ENCODE data around the gene STAG1.
A peak's percentile ranks its signal among the peaks of the same experiment; 100 is the strongest.
"Not testable (repeated sequence)": the region's sequence is repeated elsewhere in the genome, so short reads cannot be mapped to it uniquely, and the experiment has no call there.

STAG1 gene

GRCh38 chr3:136752172-136752421 is at the start of gene STAG1:
Gene STAG1, minus strand, starts transcription at chr3:136752378. Its CDS starts 121,480 bp downstream, at chr3:136630898.
- Mint-ChIP-seq H3K4me1 (peaks cover 41% of the 10 kb centered on the region), H3K27ac (peak within 1 kb of the TSS; percentile 99 to 100), H3K9me3 (no peaks in the 10 kb centered on the region), H3K4me3 (peak within 1 kb of the TSS; percentile 86 to 95), H3K27me3 (no peaks in the 10 kb centered on the region)
- ATAC-seq (no peak), DNase-seq (no peak)

DNA sequence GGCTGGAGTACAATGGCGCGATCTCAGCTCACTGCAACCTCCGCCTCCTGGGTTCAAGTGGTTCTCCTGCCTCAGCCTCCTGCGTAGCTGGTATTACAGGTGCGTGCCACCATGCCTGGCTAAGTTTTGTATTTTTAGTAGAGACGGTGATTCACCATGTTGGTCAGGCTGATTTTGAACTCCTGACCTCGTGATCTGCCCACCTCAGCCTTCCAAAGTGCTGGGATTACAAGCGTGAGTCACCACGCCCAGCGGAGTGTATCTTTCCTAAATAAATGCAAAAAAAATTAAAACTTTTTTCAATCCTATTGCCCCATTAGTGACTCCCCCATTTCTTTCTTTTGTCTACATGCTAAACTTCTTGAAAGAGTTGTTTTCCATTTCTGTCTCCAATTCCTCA is 49.0 kb upstream of the STAG1 start:
- not testable (repeated sequence) for H3K4me1 Mint-ChIP-seq, DNase-seq, H3K27ac Mint-ChIP-seq, H3K4me3 Mint-ChIP-seq, H3K27me3 Mint-ChIP-seq, ATAC-seq, H3K9me3 Mint-ChIP-seq

DNA sequence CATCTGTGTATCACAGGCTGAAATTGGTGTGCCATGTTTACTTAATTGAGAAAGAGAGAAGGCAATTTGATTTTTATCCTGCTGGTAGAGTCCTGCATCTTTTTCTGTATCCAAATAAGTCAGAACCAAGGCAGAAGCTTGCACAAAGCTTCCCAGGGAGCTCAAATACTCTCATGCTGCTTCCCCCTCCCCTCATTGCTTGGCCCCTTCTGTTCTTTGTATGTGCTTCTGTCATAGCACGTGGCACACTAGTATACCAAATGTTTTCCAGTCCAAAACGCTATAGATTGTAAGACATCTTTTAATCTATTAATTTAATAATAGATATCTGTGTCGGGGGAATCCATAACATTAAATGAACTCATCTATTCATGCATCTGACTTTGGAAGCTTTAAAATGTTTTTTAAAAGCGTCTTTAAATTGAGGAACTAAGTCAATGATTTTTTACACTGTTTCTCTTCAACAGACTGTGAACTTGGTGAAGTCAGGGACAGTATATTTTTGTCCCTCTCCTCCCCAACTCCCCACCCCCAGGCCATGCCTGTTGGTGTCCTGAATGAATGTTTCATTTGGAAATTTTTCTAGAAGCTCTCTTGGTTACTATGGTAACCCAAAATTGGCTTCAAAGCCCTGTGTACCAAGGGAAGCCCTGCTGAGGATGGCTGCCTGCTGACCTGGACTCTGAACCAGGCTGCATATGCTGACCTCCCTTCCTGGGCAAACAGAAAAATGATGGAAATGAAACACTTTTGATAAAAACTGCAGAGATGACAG is 40.6 kb upstream of the STAG1 start:
- H3K27me3 Mint-ChIP-seq: no peaks in the 10 kb centered on the region
- DNase-seq: no peak

DNA sequence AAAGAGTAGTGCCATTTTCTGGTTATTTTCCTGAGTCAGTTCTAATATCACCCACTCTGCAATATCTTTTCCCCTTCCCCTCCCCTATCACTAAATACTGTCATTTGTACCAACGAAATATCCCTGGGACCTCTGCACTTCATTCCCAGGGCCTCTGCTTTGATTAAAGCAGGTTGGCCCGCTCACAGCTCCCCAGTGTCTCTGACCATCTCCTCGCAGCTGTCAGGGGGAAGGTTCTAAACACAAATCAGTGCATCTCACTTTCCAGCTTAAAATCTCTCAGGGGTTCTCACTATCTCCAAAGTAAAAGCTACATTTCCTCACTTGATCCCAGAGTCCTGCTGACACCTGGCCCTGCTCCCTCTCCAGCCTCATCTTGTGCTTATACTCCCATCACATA is 38.6 kb upstream of the STAG1 start:
- H3K27ac Mint-ChIP-seq: no peak overlapping the region
- H3K4me3 Mint-ChIP-seq: no peak overlapping the region

More for the DNA sequence above, 40.6 kb upstream of the STAG1 start:
- Mint-ChIP-seq H3K4me1 (no peaks in the 10 kb centered on the region), H3K4me3 (no peak overlapping the region), H3K9me3 (no peaks in the 10 kb centered on the region), H3K27ac (no peak overlapping the region)
- no peak for ATAC-seq

DNA sequence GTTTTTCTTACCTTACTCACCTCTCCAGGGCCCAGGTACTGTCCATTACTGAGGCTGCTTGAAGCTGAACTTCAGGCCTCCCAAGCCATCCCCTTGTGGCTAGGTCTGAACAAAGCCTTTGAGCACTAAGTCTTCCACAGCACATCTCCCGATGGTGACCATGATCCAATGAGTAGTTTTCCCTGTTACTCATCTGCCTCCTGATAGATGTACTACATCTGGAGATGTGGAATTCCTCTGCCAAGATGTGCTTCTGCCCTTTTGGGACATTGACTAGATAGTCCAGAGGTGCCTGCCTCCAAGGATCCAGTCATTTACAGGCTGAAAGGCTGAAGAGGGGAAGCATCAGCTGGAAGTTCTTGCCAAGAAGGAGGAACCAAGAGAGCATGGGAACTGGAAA is 37.8 kb upstream of the STAG1 start:
- ATAC-seq (no peak), DNase-seq (no peak)
- H3K4me1 Mint-ChIP-seq: peaks cover 15% of the 10 kb centered on the region
- H3K4me3 Mint-ChIP-seq: no peak overlapping the region
- no peaks in the 10 kb centered on the region for H3K9me3 Mint-ChIP-seq
- H3K27ac Mint-ChIP-seq: peak overlapping the region in 1 of 2 donors; percentile 15
- H3K27me3 Mint-ChIP-seq: no peaks in the 10 kb centered on the region

More for the DNA sequence above, 38.6 kb upstream of the STAG1 start:
- H3K9me3 Mint-ChIP-seq: no peaks in the 10 kb centered on the region
- DNase-seq (no peak), ATAC-seq (no peak)
- no peaks in the 10 kb centered on the region for H3K27me3 Mint-ChIP-seq
- peaks cover 15% of the 10 kb centered on the region for H3K4me1 Mint-ChIP-seq

DNA sequence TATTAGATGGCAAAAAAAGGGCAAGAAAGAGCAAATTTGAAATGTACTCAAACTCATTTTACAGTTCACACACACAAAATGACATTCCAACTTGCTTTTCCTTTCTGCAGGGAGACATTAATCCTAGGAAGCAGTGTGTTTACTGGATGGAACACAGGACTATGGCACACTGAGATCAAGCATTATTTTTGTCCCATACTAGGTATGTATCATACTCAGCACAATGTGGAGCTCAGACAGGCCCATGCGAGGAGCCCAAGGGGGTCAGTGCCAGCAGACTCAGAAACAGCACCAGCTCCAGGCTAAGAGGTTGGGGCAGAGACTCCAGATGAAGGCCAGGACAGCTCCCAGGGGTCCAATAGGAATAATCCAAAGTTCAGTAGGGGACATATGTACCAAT is 36.0 kb upstream of the STAG1 start:
- ATAC-seq (no peak), DNase-seq (no peak)
- no peak overlapping the region for H3K4me3 Mint-ChIP-seq
- H3K4me1 Mint-ChIP-seq: peaks cover 15% of the 10 kb centered on the region
- no peaks in the 10 kb centered on the region for H3K27me3 Mint-ChIP-seq
- no peak overlapping the region for H3K27ac Mint-ChIP-seq
- no peaks in the 10 kb centered on the region for H3K9me3 Mint-ChIP-seq

DNA sequence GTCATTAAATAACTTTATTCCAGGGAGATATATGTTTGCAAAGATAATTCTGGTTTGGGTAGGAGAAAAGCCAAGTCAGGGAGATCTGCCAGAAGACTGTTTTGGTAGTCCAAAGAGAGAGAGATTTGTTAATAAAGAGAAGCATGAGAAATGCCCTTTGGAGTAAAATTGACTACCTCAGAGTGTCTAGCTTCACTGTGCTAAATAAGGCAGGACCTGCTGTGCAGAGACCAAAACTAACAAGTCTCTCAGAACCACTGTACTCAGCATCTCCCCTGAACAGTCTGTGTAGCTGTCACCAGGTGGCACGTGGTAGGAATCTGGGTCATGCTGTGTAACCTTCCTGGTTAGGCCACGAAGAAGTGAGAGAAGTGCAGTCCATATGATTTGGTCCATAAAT is 35.2 kb upstream of the STAG1 start:
- Mint-ChIP-seq H3K27me3 (no peaks in the 10 kb centered on the region), H3K9me3 (no peaks in the 10 kb centered on the region), H3K27ac (no peak overlapping the region), H3K4me3 (no peak overlapping the region), H3K4me1 (peaks cover 15% of the 10 kb centered on the region)
- ATAC-seq (peak; percentile 80), DNase-seq (peak in 1 of 2 donors; percentile 15)

DNA sequence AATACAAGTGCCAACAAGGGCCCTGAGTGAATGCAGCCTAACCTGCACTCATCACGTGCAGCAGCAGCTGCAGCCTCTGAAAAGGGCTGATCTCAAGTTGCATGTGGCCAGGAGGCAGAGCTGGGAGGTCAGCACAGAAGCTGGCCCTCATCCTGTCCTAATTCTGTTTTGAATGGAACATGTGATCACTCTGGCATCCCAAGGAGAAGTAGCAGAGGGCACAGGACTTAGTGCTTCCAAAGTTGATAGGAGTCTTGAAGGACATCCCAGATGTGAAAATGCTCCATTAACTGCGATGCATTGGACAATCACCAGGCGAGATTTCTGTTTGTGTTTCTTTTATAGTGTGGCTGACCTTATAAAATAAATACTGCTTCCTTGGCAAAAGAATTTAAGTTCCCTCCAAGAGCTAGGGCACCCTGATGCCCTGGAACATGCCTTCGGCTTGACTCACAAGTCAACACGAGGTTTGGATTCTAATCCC is 31.6 kb upstream of the STAG1 start:
- no peaks in the 10 kb centered on the region for H3K9me3 Mint-ChIP-seq
- H3K4me1 Mint-ChIP-seq: peaks cover 15% of the 10 kb centered on the region
- no peaks in the 10 kb centered on the region for H3K27me3 Mint-ChIP-seq
- H3K27ac Mint-ChIP-seq: no peak overlapping the region
- ATAC-seq: no peak
- DNase-seq: no peak
- H3K4me3 Mint-ChIP-seq: no peak overlapping the region

- Mint-ChIP-seq H3K27ac (no peak overlapping the region), H3K4me3 (no peak overlapping the region), H3K4me1 (no peaks in the 10 kb centered on the region), H3K27me3 (no peaks in the 10 kb centered on the region), H3K9me3 (no peaks in the 10 kb centered on the region)
- no peak for DNase-seq
- ATAC-seq: no peak
These were observed 28.6 kb upstream of the STAG1 start for GRCh38 chr3:136780741-136781140.

DNA sequence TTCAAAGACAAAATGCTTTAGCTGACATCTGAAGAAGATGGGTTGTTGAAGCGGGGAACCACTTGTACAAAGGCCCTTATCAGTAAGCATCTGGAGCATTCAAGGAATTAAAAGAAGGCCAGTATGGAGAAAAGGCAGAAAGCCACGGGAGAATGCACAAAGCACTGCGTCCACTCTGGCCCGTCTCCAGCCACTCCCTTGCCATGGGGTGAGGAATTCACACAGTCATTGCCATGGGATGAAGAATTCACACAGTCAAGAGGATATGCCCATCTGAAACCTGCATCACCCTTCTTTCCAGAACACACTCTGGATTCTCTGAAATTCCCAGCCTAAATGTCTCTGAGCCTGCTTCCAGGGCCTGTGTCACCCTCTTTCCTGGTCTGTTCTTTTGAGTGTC is 26.7 kb upstream of the STAG1 start:
- DNase-seq: no peak

DNA sequence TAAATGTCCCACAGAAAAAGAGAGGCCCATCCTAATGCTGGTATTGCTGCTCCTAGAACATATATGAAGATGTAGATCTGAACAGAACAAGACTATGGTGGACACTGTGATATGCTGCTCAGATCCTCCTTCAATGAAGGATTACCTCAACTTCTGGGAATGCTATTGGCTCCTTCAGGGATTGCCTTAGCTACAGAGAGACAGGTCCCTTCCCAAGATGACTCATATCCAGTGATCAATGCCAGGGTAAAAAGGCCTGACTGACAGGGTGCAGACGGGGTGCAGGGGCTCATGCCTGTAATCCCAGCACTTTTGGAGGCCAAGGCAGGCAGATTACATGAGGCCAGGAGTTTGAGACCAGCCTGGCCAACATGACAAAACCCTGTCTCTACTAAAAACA is 20.5 kb upstream of the STAG1 start:
- Mint-ChIP-seq H3K4me3 (no peak overlapping the region), H3K27me3 (no peaks in the 10 kb centered on the region), H3K27ac (no peak overlapping the region), H3K4me1 (no peaks in the 10 kb centered on the region), H3K9me3 (no peaks in the 10 kb centered on the region)
- DNase-seq: no peak
- ATAC-seq: no peak

More for the DNA sequence above, 26.7 kb upstream of the STAG1 start:
- Mint-ChIP-seq H3K27me3 (no peaks in the 10 kb centered on the region), H3K4me3 (no peak overlapping the region), H3K27ac (no peak overlapping the region), H3K9me3 (no peaks in the 10 kb centered on the region), H3K4me1 (no peaks in the 10 kb centered on the region)
- no peak for ATAC-seq

GRCh38 chr3:136758160-136759102 is 6.3 kb upstream of the STAG1 start:
- not testable (repeated sequence) for H3K27me3 Mint-ChIP-seq, ATAC-seq, H3K27ac Mint-ChIP-seq, H3K4me3 Mint-ChIP-seq, DNase-seq
- Mint-ChIP-seq H3K4me1 (peaks cover 18% of the 10 kb centered on the region), H3K9me3 (peaks cover 12 to 15% of the 10 kb centered on the region in 2 donors)

DNA sequence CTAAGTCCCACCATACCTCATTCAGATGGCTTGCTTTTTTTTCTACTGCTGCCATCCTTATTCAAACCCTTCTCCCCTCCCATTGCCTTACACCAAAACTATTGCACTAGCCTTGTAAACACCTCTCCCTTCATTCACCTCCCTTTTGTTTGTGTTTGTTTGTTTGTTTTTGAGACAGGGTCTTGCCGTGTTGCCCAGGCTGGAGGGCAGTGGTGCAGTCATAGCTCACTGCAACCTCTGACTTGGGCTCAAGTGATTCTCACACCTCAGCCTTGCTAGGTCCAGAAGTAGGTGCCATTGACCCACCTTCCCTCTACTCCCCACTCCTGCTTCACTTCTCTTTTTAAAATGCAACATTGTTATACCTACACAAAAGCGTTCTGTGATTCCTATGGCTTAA is 3.0 kb upstream of the STAG1 start:
- no peak for DNase-seq
- Mint-ChIP-seq H3K27me3 (no peaks in the 10 kb centered on the region), H3K4me1 (peaks cover 31% of the 10 kb centered on the region), H3K27ac (no peak overlapping the region), H3K9me3 (no peaks in the 10 kb centered on the region), H3K4me3 (no peak overlapping the region)
- no peak for ATAC-seq

DNA sequence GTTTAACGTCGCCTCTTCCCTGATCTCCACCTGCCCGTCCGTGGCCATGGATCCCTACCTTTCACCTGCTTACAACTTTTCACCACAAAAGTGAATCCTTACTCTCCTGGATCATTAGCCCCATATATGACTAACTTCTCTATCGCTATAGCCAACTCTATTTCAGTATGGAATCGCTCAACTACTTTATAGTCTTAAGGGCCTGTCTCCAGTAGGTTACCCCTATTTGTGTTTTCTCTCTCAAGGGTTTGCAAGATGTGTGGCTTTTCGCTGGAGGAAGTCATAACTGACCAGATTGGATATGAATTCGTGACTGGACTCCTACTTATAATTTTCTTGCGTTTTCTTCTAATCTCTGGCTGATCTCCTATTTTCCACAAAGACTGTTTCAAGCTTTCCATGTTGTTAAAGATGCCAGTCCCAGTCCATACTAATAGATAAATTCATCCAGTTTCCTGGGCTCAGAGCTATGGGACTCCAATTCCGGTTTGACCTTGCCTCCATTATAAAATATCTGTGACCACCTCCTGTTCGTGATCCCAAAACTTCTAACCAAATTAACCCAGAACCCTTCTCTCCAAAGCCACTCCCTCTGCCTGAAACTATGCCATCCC is 1.3 kb upstream of the STAG1 start:
- no peaks in the 10 kb centered on the region for H3K27me3 Mint-ChIP-seq
- no peaks in the 10 kb centered on the region for H3K9me3 Mint-ChIP-seq
- peak overlapping the region; percentile 99 to 100 for H3K27ac Mint-ChIP-seq
- no peak for ATAC-seq
- H3K4me1 Mint-ChIP-seq: peaks cover 44% of the 10 kb centered on the region
- H3K4me3 Mint-ChIP-seq: peak overlapping the region; percentile 86 to 95
- DNase-seq: no peak

GRCh38 chr3:136752422-136753325 is 496 bp upstream of the STAG1 start:
- H3K9me3 Mint-ChIP-seq: no peaks in the 10 kb centered on the region
- peaks cover 41% of the 10 kb centered on the region for H3K4me1 Mint-ChIP-seq
- peak; percentile 90 for ATAC-seq
- H3K4me3 Mint-ChIP-seq: peak overlapping the region; percentile 86 to 95
- H3K27ac Mint-ChIP-seq: peak overlapping the region; percentile 99 to 100
- peak; percentile 99 for DNase-seq
- no peaks in the 10 kb centered on the region for H3K27me3 Mint-ChIP-seq
